ENCODE data around the gene SLC30A4. TPM values are rescaled to one million over a fixed set of nuclear protein-coding genes. Genes with fewer than 3 reads are reported as not detected.

The SLC30A4 gene
- total and polyA plus RNA-seq, 2 of the 4 experiments (the other 2 are of a cell fraction), result 2.1 to 5.6 TPM

DNA sequence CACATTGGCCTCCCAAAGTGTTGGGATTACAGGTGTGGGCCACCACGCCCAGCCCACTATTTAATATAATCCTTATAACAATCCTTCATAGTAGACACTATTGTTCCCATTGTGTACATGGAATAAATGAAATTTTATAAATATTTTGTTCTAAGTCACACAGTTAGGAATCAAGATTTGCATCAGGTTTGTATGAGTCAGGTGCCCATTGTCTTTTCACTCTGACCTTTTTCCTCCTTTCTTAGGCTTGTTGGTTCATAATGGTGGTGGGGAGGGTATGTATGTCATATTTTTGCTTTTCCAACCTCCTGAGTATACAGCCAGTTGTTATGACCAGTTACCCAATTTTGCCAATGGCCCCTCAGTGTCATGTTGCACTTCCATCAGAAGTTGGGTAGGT is 18.0 kb upstream of the SLC30A4 start:
- no peak overlapping the region for H3K23ac ChIP-seq (ENCODE audit: low read depth, low read length)
- H4K20me1 ChIP-seq (ENCODE audit: insufficient read depth, low read length), result no peaks in the 10 kb centered on the region
- H3K4me1 ChIP-seq (ENCODE audit: control insufficient read depth, insufficient read depth, low read length), result no peaks in the 10 kb centered on the region
- H2AFZ ChIP-seq (replicated peaks; ENCODE audit: low read length, poor library complexity), result no peak overlapping the region
- H2AK9ac ChIP-seq (replicated peaks; ENCODE audit: low read depth, low read length, poor library complexity), result no peak overlapping the region
- no peak overlapping the region for H3K4me3 ChIP-seq (ENCODE audit: insufficient read depth, low read depth, low read length)
- in situ Hi-C loops (cut with MboI; ENCODE audit: low sequenced_read_pairs), result no loop called here
- H2BK15ac ChIP-seq (ENCODE audit: low read depth, low read length), result no peak overlapping the region
- no peak overlapping the region for H2BK5ac ChIP-seq (ENCODE audit: low read depth, low read length, poor library complexity, severe bottlenecking)
- no peak overlapping the region for H3K14ac ChIP-seq (replicated peaks; ENCODE audit: low read depth, low read length)
- BruUV-seq (replicated peaks), result no TSS peak
- H3K9me3 ChIP-seq (ENCODE audit: control insufficient read depth, insufficient read depth, low read length), result no peaks in the 10 kb centered on the region
- no peak overlapping the region for H2AK5ac ChIP-seq (ENCODE audit: low read depth, low read length)
- H3K27ac ChIP-seq (ENCODE audit: insufficient read depth, low read length), result no peak overlapping the region
- H3K9ac ChIP-seq (ENCODE audit: low read depth, low read length), result no peak overlapping the region
- no peak overlapping the region for H4K5ac ChIP-seq (ENCODE audit: low read depth, low read length)
- no peak overlapping the region for H4K91ac ChIP-seq (ENCODE audit: insufficient read depth, low read depth, low read length)
- H3K36me3 ChIP-seq (ENCODE audit: control insufficient read depth, insufficient read depth, low read length), result no peaks in the 10 kb centered on the region
- no peak for TF ChIP-seq RCOR1 (IDR thresholded peaks at IDR 0.05; ENCODE audit: insufficient replicate concordance, low read length)
- no peak for TF ChIP-seq MAFK (IDR thresholded peaks at IDR 0.05; ENCODE audit: low read depth, low read length)
- TF ChIP-seq NFE2L2 (IDR thresholded peaks at IDR 0.05; ENCODE audit: low read depth, low read length), result no peak
- TF ChIP-seq MAZ (IDR thresholded peaks at IDR 0.05; ENCODE audit: borderline replicate concordance, low read depth, low read length), result no peak
- TF ChIP-seq MXI1 (IDR thresholded peaks at IDR 0.05; ENCODE audit: borderline replicate concordance, low read depth, low read length), result no peak
- TF ChIP-seq, protein P1, sequence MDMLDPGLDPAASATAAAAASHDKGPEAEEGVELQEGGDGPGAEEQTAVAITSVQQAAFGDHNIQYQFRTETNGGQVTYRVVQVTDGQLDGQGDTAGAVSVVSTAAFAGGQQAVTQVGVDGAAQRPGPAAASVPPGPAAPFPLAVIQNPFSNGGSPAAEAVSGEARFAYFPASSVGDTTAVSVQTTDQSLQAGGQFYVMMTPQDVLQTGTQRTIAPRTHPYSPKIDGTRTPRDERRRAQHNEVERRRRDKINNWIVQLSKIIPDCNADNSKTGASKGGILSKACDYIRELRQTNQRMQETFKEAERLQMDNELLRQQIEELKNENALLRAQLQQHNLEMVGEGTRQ (IDR thresholded peaks at IDR 0.05; ENCODE audit: low read depth, low read length), result no peak
- no peak for TF ChIP-seq CHD1 (IDR thresholded peaks at IDR 0.05; ENCODE audit: low read depth, low read length)
- no peak for TF ChIP-seq BHLHE40 (IDR thresholded peaks at IDR 0.05; ENCODE audit: low read depth, low read length)
- no peak for TF ChIP-seq CEBPB (IDR thresholded peaks at IDR 0.05; ENCODE audit: low read depth, low read length)
- no peak for TF ChIP-seq SMC3 (IDR thresholded peaks at IDR 0.05; ENCODE audit: low read depth, low read length)
- no peak for TF ChIP-seq FOS (IDR thresholded peaks at IDR 0.05; ENCODE audit: low read depth, low read length)
- TF ChIP-seq, protein P2, sequence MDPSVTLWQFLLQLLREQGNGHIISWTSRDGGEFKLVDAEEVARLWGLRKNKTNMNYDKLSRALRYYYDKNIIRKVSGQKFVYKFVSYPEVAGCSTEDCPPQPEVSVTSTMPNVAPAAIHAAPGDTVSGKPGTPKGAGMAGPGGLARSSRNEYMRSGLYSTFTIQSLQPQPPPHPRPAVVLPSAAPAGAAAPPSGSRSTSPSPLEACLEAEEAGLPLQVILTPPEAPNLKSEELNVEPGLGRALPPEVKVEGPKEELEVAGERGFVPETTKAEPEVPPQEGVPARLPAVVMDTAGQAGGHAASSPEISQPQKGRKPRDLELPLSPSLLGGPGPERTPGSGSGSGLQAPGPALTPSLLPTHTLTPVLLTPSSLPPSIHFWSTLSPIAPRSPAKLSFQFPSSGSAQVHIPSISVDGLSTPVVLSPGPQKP (IDR thresholded peaks at IDR 0.05; ENCODE audit: borderline replicate concordance, low read depth, low read length), result no peak
- TF ChIP-seq RAD21 (IDR thresholded peaks at IDR 0.05; ENCODE audit: low read length), result no peak
- TF ChIP-seq, protein P3, sequence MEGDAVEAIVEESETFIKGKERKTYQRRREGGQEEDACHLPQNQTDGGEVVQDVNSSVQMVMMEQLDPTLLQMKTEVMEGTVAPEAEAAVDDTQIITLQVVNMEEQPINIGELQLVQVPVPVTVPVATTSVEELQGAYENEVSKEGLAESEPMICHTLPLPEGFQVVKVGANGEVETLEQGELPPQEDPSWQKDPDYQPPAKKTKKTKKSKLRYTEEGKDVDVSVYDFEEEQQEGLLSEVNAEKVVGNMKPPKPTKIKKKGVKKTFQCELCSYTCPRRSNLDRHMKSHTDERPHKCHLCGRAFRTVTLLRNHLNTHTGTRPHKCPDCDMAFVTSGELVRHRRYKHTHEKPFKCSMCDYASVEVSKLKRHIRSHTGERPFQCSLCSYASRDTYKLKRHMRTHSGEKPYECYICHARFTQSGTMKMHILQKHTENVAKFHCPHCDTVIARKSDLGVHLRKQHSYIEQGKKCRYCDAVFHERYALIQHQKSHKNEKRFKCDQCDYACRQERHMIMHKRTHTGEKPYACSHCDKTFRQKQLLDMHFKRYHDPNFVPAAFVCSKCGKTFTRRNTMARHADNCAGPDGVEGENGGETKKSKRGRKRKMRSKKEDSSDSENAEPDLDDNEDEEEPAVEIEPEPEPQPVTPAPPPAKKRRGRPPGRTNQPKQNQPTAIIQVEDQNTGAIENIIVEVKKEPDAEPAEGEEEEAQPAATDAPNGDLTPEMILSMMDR (conservative IDR thresholded peaks at IDR 0.05; ENCODE audit: low read depth, low read length), result no peak
- TF ChIP-seq POLR2A (IDR thresholded peaks at IDR 0.05; ENCODE audit: low read depth, low read length), result no peak
- no peak for TF ChIP-seq RFX5 (IDR thresholded peaks at IDR 0.05; ENCODE audit: low read depth, low read length)
- no peak for DNase-seq
- H3K79me1 ChIP-seq (ENCODE audit: low read depth in 1 of 2, low read length in 2 of 2), result no peaks in the 10 kb centered on the region
- no CpG with 5 or more reads among the region's 1 CpG for WGBS, 2 experiments (ENCODE audit: extremely low coverage in 2 of 2, insufficient read length in 1 of 2)
- H2BK20ac ChIP-seq (ENCODE audit: low read depth, low read length), result no peak overlapping the region
- no peak overlapping the region for H3K56ac ChIP-seq (ENCODE audit: extremely low read depth, insufficient read depth, low read length)
- no peaks in the 10 kb centered on the region for H3K9me1 ChIP-seq (ENCODE audit: insufficient read depth, low read length)
- dilution Hi-C loops (cut with HindIII; ENCODE audit: low sequenced_read_pairs, unreplicated experiment), result no loop called here
- ATAC-seq (ENCODE audit: low read depth), result no peak
- H3K18ac ChIP-seq (ENCODE audit: low read depth, low read length), result no peak overlapping the region
- H2BK120ac ChIP-seq (ENCODE audit: low read depth, low read length), result no peak overlapping the region
- no peak overlapping the region for H3K4me2 ChIP-seq (ENCODE audit: low read depth, low read length)
- H4K8ac ChIP-seq (ENCODE audit: low read depth in 2 of 2, low read length in 2 of 2), result no peak overlapping the region
- intact Hi-C loops (cut with micrococcal nuclease), result no loop called here
- ChIA-PET POLR2A (ENCODE audit: unreplicated experiment) (no interaction called here), CTCF (no interaction called here)
- no peak overlapping the region for H3K4ac ChIP-seq (ENCODE audit: low read depth, low read length)
- no peaks in the 10 kb centered on the region; the same call in 1 of the 2 replicates for H3K27me3 ChIP-seq (ENCODE audit: control insufficient read depth, insufficient read depth, low read length)
